8988T (cell line): ENCODE measurements around the gene SEMA5B.

Experiments
- DNase-seq: peaks from one replicate; pipeline ENCODE4 v3.0.0; 2011

SEMA5B gene, protein sequence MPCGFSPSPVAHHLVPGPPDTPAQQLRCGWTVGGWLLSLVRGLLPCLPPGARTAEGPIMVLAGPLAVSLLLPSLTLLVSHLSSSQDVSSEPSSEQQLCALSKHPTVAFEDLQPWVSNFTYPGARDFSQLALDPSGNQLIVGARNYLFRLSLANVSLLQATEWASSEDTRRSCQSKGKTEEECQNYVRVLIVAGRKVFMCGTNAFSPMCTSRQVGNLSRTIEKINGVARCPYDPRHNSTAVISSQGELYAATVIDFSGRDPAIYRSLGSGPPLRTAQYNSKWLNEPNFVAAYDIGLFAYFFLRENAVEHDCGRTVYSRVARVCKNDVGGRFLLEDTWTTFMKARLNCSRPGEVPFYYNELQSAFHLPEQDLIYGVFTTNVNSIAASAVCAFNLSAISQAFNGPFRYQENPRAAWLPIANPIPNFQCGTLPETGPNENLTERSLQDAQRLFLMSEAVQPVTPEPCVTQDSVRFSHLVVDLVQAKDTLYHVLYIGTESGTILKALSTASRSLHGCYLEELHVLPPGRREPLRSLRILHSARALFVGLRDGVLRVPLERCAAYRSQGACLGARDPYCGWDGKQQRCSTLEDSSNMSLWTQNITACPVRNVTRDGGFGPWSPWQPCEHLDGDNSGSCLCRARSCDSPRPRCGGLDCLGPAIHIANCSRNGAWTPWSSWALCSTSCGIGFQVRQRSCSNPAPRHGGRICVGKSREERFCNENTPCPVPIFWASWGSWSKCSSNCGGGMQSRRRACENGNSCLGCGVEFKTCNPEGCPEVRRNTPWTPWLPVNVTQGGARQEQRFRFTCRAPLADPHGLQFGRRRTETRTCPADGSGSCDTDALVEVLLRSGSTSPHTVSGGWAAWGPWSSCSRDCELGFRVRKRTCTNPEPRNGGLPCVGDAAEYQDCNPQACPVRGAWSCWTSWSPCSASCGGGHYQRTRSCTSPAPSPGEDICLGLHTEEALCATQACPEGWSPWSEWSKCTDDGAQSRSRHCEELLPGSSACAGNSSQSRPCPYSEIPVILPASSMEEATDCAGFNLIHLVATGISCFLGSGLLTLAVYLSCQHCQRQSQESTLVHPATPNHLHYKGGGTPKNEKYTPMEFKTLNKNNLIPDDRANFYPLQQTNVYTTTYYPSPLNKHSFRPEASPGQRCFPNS

GRCh38 chr3:123027292-123028232, at the start of gene SEMA5B:
Gene SEMA5B, minus strand, starts transcription at chr3:123027763. Its CDS starts 66,500 bp downstream, at chr3:122961263.
- peak; percentile 75 for DNase-seq

- DNase-seq = no peak
Observed at GRCh38 chr3:123076496-123077418, 49.2 kb upstream of the SEMA5B start.

- DNase-seq = no peak
Observed at GRCh38 chr3:123076112-123076495, 48.5 kb upstream of the SEMA5B start.

GRCh38 chr3:123075359-123075758, 47.8 kb upstream of the SEMA5B start:
- no peak for DNase-seq

DNA sequence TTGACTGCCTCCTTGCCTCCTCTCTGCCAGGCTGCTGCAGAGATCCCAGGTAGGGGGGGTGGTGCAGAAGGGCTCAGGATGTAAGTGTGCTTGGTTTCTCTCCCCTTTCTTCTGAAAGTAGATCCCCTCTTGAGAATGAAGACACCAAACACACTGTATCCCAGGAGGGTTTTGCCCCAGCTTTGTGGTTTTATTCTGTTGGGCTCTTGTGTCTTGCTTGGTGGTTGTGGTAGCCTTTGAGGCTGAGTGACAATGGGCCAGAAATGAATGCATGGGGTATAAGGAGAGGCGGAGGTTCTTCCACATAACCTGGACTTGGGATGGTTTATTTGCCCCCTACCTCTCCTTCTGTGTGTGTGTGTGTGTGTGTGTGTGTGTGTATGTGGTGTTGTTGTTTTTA, 45.0 kb upstream of the SEMA5B start:
- no peak for DNase-seq

DNA sequence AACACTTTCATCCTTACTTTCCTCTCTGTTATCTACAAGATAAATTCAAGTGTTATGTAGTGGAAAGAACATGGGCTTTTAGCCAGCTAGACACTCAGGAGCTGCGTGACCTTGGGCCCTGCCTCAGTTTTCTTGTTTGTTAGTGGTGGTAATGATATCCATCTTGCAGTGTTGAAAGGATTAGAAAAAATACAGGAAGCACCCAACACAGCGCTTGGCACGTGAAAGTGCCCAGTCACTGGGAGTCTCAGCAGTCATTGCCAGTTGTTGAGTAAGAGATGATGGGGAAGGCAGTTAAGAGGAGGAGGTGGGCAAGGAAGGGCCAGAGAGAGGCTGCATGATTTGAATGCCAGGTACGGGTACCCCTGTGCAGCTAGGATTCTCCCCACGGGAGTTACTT, 44.6 kb upstream of the SEMA5B start:
- no peak for DNase-seq

- no peak for DNase-seq
Observed at GRCh38 chr3:123071581-123071980, 44.0 kb upstream of the SEMA5B start.

- DNase-seq = peak; percentile 49
Observed at GRCh38 chr3:123071146-123071545, 43.6 kb upstream of the SEMA5B start.

GRCh38 chr3:123070510-123070909, 42.9 kb upstream of the SEMA5B start:
- DNase-seq = no peak

DNA sequence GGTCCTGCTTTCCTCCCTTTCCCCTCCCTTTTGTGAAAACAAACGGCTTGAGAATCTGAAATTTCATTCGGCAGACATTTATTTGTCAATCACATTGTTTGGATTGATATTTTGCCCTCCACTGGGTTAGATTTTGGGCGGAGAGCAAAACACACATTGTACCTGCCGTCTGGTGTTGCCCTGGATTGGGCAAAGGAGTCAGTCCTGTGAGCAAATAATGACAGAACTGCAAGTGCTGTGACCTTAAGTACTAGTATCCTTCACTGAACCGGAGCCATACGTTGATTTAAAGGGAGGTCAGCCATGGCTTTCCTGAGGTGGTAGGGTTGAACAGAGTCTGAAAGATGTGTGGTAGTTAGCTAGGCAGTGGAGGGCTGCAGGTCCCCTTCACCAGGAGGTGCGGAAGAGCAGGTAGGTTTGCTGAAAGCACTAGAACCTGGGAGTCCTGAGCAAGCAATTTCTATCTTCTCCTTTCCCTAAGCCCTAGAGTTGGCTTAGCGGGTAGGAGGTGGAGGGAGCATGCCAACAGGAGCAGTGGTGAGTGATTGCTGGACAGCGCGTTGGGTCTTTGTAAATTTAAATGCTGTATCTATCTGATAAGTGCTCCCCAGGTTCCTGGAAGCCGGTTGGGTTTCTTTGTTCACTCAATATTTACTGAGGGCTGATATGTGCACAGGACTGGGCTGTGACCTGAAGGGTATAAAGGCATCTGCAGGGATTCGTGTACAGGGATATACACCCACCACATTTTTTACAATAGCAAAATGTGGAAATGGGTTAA, 41.2 kb upstream of the SEMA5B start:
- DNase-seq = no peak

DNA sequence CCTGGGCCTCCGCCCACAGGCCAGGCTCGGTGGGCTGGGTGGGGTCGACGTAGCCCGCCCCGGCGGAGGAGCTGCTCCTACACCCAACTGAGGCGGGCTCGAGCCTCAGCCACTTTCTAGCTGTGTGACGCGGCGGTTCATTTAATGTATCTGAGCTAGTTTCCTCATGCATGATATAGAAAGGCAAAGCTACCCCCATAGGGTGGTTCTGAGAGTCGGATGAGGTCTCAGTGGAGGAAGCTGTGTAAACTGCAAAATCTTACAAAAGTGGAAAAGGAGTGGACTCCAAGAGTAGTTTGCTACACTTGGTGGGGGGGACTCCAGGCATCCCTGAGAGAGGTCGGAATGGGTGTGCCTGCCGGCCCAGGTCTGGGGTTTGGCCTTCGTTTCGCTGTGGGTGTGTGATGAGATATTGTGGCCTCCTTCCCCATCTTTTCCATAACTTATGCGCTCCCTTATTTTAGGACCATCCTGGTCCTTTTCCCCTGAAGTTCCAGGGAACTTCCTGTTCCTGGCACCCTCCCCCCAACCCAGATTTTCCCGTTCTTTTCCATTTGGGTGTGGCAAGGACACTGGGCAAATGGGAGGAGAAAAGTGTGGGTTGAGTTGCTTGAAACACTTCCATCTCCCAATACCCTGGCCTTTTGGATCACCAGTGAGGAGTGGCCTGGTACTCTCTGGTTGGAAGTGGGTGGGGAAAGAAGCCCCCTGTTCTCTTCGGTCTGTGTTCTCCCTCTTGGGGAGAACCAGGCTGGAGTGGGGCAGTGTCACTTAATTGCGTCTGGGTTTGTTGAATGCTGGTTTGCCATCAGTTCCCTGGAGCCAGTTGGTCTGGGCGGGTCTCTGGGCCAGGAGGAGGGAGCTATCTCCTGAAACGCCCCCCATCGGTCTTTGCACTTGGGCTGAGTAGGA, 40.4 kb upstream of the SEMA5B start:
- DNase-seq = peak; percentile 33

- DNase-seq = peak; percentile 97
Observed at GRCh38 chr3:123066896-123067688, 39.5 kb upstream of the SEMA5B start, which contains the start of gene PDIA5. Gene PDIA5, plus strand, starts transcription at chr3:123067025. Its CDS starts 140 bp downstream, at chr3:123067165.

GRCh38 chr3:123066599-123066895, 39.0 kb upstream of the SEMA5B start:
- no peak for DNase-seq

DNA sequence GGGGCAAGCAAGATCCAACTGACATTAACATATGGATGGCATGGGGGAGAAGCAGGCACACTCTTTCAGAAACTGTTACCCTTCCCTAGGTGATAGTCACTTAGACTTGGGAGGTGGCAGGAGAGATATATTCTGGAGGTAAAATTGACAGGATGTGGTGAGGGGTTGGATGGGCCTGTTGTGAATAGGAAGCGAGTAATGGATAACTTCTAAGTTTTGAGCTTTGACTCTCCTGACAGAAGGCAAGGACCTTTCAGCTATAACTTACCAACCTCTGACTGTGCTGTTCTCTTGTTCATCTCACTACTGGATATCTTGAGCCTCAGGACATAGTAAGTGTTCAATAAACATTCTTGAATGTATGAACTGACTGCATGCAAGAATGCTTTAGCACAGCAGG, 37.4 kb upstream of the SEMA5B start:
- no peak for DNase-seq

- no peak for DNase-seq
Observed at GRCh38 chr3:123064506-123064905, 36.9 kb upstream of the SEMA5B start.

DNA sequence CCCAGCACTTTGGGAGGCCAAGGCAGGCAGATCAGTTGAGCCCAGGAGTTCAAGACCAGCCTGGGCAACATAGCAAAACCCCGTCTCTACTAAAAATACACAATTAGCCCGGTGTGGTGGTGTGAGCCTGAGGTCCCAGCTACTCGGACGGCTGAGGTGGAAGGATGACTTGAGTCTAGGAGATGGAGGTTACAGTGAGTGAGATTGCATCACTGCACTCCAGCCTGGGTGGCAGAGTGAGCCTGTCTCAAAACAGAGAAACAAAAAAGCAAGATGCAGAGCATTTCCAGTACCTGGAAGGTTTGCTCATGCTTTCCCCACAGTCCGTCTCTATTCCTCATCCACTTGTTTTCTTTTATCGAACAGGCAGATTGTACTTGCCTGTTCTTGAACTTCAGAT, 35.5 kb upstream of the SEMA5B start:
- DNase-seq = no peak

- DNase-seq = no peak
Observed at GRCh38 chr3:123061856-123062255, 34.3 kb upstream of the SEMA5B start.

GRCh38 chr3:123060054-123060453, 32.5 kb upstream of the SEMA5B start:
- no peak for DNase-seq
